Activated CD4-positive, alpha-beta T cell treated with anti-CD3 and anti-CD28 coated beads, Interleukin-2, Interleukin-6, amounts not matched to agents 100 ng/mL and 50 ng/mL, durations not matched to agents 16 hours and 8 hours (primary cell): ENCODE data around the gene SF3A1.

Source experiments
- DNase-seq: peaks from one replicate; pipeline ENCODE4 v3.0.0-alpha.2; 2020

The SF3A1 gene

GRCh38 chr22:30285176-30285845 is 71.4 kb downstream of the SF3A1 start:
- no peak for DNase-seq

GRCh38 chr22:30284666-30285065 is 72.0 kb downstream of the SF3A1 start:
- DNase-seq, result no peak

- no peak for DNase-seq
Observed at GRCh38 chr22:30284172-30284571, 72.5 kb downstream of the SF3A1 start.

- DNase-seq, result no peak
Observed at GRCh38 chr22:30283342-30283741, 73.4 kb downstream of the SF3A1 start.

DNA sequence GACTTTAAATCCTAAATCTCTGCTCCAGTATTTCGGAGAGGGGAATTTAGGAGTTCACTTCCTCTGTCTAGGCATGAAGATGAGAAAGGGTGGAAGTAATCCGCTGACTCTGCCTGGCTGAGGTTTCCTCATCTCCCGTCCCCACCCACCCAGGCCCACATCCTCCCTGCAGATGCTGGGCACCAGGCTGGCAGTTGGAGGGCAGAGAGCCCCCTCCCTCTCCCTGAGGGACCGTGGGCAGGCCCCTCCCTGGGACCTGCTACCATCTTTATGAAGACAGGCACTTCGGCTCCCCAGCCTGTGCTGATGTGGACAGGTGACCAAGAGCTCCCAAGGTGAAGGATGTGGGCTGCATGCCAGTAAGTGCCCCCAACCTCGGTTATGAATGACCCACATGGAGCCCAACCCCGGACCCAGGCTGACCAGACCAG is 74.1 kb downstream of the SF3A1 start:
- DNase-seq, result no peak
